ENCODE data around the gene LTF. TPM values are rescaled to one million over a fixed set of nuclear protein-coding genes. Genes with fewer than 3 reads are reported as not detected.
"Not testable (repeated sequence)": the region's sequence is repeated elsewhere in the genome, so short reads cannot be mapped to it uniquely, and the experiment has no call there.

Gene LTF
- 0.28 TPM in 1 of 2 replicates, not detected in the other for total RNA-seq

DNA sequence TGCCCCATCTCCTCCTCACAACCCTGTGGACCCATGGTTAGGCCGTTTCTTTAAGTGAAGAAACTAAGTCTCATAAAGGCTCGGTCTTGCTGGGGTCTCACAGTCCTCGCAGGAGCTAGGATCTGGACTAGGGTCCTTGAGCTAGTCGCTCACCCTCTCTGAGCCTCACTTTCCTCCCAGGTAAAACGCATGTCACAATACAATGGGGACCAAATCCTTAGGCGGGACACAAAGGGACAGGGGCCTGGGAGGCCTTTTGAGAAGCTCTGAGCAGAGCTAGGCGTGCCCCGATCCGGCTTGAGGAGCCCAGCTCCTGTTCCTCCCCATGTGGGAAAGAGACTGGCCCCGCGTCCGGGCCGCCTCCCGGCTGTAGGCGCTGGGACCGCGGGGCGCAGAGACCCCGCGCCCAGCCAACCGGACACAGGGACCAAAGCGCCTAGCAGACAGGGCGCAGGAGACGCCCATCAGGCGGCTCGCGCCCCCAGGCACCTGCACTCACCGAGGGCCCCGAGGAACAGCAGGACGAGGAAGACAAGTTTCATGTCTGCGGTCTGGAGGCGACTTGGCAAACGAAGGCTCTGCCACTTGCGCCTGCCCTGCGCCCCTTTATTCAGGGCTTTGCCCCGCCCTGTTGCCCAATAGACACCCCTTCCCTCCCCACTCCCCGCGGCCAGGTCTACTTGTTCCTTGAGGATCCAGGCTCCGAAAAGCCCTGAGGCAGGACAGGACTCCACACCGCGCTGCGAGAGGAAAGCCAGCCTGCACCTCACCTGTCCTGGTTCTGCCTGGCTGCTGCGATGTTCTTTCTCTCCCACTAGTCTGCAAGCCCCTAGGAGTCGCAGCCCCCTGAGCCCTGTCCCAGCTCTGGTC is at the start of gene LTF:
Gene LTF, minus strand, starts transcription at position 580 of the 870 bp plus-strand sequence. Its CDS starts 38 bp downstream, at position 542.
- DNase-seq (ENCODE audit: low read depth, low spot score): no peak

DNA sequence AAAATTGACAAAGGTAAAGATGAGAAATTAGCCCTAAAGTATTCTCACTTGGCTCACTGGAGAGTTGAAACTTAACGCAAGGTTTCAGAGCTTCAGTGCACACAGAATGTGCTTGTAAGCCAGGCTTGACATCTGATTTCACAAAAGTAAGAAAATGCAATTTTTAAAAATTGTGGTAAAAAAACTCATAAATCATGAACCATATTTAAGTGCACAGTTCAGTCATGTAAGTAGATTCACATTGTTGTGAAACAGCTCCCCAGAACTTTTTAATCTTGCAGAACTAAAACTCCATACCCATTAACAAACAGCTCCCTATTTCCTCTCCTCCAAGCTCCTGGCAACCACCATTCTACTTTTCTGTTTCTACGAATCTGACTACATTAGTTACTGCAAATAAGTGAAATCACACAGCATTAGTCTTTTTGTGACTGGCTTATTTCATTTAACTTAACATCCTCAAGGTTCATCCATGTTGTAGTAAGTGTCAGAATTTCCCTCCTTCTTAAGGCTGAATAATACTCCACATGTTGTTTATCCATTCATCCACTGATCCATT is 47.6 kb upstream of the LTF start:
- no peak for DNase-seq (ENCODE audit: low read depth, low spot score)

DNA sequence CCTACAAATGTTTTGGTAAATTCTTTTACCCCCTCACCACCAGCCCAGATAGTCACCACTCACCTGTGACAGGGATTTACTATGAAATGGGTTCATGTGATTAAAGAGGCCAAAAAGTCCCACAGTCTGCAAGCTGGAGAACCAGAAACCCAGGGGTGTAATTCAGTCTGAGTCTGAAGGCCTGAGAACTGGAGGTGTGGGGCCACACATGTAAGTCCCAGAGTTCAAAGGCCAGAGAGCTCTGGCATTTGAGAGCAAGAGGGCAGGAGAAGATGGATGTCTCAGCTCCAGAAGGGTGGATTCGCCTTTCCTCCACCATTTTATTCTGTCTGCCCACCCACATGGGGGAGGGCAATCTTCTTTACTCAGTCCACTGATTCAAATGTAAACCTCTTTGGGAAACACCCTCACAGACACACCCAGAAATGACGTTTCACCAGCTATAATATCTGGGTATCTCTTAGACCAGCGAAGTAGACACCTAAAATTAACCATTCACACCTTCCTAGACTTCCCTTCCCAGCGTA is 45.0 kb upstream of the LTF start:
- no peak for DNase-seq (ENCODE audit: low read depth, low spot score)

DNA sequence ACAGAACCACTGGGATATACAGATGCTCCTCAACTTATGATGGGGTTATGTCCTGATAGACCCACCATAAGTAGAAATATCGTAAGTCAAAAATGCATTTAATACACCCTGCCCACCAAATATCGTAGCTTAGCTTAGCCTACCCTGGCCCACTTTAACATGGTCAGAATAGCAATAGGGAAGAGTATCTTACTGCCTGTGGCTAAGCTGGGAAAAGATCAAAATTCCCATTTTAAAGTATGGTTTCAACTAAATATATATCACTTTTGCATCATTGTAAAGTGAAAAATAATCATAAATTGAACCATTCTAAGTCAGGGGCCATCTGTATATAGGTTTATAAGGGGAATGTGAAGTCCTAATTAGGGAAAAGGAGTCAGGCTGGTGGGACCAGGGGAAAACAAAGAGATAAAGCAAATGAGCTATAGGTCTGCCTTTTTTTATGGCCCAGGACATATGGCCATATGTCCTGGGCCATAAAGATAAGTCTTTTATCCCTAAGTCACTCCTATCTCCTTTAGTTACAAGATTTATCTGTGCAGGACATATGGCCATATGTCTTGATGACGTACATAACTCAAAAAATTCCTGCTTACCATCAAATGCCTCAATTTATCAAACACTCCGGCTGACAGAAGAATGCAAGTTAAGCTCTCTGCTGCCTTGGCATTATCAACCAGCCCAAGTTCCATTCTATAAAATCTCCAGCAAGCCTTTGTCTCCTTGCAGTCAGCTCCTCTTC is 44.3 kb upstream of the LTF start:
- no peak for DNase-seq (ENCODE audit: low read depth, low spot score)

DNA sequence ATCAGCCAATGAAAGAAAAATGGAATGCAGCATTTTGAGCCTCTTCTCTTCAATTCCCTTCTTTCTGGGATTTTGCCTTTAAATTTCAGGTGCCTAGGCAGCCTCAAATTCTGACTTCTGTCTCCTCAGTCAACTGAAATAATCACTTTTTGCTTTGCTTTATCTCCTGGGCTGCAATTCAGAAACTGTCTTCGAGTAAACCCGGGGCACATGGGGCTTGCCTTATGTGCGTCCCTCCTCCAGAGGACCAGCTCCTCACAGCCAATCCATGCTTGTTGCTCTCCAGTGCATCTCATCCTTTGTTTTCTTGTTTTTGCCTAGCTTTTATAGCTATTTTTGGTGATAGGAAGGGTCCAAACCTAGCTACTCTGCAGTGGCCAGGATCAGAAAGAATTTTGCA is 41.8 kb upstream of the LTF start:
- no peak for DNase-seq (ENCODE audit: low read depth, low spot score)

DNA sequence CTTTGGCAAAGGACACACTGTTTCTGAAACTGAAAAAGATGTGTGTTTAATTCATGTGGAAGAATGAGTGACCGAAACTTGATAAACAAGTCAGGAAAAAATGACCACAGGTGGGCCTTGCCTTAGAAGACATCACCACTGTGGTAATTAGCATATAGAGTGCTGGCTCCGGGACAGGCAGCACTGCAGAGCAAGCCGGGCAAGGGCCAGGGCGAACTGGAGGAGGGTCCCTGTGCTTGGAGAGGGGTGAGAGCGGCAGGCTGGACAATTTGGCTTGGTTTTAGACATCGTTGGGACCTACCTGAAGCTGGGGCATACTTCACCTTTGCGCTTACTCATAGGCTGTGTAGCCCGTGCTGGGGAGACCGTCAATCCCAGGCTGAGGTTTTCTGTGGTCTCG is 41.2 kb upstream of the LTF start:
- DNase-seq (ENCODE audit: low read depth, low spot score): no peak

DNA sequence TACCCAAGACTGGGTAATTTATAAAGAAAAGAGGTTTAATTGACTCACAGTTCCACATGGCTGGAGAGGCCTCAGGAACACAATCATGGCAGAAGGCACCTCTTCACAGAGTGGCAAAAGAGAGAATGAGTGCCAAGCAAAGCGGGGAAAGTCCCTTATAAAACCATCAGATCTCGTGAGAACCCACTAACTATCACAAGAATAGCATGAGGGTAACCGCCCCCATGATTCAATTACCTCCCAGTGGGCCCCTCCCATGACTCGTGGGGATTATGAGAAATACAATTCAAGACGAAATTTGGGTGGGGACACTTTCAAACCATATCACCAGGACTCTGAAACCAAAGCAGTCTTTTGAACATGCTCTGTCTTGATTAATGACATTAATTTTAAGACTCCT is 40.1 kb upstream of the LTF start:
- DNase-seq (ENCODE audit: low read depth, low spot score): no peak

DNA sequence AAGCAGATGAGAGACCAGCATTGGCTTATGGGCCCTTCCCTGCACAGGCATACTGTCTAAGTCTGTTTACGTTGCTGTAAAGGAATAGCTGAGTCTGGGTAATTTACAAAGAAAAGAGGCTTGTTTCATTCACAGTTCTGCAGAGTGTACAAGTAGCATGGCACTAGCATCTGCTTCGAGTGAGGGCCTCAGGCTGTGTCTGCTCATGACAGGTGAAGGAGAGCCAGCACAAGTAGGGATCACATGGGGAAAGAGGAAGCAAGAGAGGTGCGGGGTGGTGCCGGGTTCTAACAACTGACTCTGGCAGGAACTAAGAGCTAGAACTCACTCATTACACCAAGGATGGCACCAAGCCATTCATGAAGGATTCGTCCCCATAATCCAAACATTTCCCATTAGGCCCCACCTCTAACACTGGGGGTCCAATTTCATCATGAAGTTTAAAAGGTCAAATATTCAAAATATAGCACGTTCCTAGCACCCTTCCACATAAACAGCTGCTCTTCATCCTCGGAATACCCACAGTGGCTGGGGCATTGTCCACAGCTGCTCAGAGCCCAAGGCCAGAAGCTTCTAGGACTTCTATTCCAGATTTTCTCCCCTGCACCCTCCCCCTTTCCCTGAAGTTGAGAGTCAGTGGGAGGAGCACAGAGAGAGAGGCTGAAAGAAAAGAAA is 38.6 kb upstream of the LTF start:
- DNase-seq (ENCODE audit: low read depth, low spot score): no peak

DNA sequence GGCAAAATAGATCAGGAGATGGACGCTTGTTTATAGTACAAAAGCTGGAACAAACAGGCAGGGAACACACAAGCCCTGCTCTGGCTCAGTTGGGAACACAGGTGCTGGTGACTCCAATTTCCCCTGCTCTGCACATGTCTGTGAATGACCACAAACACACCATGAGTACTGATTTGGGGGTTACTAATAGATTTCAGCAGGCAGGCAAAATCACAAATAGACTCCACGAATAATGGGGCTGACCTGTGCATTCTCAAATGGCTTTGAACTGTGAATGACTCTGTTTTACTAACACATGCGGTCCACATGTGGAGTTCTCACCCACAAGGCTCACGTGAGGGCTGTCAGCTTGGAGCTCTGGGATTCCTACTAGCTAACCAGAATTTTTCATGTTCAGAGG is 37.0 kb upstream of the LTF start:
- no peak for DNase-seq (ENCODE audit: low read depth, low spot score)

DNA sequence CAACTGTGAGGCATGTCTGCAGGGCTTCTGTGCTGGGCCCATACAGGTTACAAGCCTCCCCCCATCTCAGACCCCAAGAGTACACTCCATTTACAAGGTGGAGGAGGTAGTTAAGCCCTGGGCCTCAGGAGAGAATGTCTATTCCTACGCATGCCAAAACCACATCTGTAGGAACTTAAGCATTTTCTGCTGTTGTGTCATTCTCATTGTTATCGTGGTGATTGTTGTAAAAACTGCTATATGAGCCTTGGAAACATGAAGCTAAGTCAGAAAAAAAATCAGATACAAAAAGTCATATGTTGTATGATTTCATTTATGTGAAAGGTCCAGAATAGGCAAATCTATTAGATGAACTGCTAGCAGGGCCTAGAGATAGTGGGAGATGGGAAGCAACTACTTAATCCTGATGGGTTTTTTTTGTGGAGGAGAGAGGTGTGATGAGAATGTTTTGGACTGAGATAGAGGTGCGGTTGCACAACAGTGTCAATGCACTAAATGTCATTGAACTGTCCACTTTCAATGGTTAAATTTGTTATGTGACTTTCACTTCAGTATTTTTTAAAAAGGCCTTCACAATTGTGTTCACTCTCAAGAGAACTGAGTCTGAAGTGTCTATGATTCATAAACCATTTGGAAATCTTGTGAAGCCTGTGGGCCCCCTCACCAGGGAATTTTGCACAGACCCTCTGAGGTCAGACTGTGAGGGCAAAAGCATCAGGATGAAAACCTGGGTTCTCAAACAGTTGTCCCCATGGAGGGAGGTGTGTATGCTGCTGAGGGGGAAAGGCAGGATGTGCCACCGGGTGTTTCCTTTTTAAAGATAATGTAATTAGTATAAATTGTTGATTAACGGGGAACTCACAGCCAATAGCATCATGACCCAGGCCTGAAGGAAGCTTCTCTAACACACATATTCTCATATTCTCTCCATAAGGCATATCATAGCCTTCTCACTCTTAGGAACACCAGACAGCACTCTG is 36.2 kb upstream of the LTF start:
- DNase-seq (ENCODE audit: low read depth, low spot score): no peak

DNA sequence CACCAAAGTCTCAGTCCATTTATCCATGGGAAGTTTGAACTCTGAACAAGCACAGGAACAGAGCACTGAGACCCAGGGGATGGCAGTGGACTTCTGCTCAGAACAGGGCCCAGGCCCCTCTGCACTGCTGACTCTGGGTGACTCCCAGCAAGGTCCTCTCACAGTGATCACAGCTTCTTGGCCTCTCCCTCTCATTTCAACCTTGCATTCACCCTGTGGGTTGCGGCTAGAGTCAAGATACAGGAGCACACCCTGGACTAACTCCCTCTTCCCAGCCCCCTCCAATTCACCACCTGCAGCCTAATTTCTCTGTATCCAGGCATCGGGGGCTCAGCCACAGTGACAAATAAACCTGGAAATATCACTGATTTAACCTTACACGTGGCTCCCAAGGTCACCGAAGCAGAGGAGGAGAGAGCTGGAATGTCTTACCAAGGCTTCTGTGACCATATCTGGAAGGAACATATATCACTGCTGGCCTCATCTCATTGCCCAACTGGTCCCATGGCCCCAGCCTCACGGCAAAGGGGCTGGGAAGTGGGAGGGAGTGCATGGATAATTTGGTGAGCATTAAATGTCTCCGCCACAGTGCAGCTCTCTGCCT is 34.3 kb upstream of the LTF start:
- DNase-seq (ENCODE audit: low read depth, low spot score): no peak

DNA sequence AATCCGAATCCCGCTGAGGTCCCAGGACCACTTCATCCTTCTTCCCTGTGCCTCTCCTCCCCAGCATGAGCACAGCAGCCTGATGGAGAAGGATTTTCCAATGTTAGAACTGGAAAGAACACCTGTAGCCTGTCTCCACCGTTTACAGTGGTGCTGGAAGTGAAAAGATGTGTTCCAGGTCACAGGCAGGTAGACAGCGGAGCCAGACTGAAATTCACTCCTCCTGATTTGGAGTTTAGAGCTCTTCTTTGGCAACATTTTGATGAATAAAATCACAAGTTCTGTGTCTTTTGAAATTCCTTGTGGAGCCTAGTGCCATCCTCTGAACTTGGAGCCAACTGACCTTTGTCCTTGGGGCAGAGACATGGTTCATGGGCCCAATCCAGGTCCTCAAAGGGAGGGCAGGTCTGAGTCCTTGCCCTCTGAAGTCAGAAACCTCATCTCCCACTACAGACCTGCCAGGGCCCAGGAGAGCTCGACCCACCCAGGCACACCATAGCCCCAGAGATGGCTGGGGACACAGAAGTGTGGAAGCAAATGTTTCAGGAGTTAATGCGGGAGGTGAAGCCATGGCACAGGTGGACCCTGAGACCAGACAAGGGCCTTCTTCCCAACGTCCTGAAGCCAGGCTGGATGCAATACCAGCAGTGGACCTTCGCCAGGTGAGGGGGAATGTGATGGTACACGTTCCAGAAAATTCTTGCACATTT is 33.0 kb upstream of the LTF start, which contains the start of gene RTP3:
Gene RTP3, plus strand, starts transcription at position 421 of the 710 bp plus-strand sequence. Its CDS starts 87 bp downstream, at position 508.
- no peak for DNase-seq (ENCODE audit: low read depth, low spot score)

DNA sequence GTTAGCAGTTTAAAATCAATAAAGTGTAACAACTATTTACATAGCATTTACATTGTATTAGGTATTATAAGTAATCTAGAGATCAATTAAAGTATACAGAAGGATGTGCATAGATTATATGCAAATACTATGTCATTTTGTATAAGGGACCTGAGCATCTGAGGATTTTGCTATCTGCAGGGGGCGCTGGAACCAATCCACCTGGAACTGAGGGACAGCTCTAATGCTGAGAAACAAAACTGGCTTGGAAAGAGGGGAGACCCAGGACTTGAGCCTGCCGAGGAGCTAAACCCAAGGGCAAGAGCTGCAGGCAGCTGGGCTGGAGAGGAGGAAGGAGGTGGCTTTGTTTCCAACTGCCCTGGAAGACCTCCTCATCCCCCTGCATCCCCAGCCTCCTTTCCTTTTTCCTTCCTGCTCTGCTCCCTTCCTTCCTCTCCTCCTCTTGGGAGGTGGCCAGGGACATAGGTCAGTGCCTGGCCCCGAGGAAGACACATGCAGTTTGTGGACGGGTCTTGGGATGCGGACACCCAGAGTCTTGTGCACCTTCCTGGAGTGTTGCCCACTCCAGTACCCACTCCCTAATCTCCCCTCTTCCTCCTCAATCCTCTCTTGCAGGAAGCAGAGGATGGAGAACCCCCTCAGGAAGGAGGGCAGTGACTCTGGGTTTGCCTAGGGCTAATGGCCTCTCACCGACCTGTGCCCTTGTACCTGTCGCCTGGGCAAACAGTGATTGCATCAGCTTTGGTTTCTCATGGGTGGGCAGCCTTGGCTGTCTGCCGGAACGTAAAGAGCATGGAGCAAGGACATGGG is 32.2 kb upstream of the LTF start:
- DNase-seq (ENCODE audit: low read depth, low spot score): no peak

DNA sequence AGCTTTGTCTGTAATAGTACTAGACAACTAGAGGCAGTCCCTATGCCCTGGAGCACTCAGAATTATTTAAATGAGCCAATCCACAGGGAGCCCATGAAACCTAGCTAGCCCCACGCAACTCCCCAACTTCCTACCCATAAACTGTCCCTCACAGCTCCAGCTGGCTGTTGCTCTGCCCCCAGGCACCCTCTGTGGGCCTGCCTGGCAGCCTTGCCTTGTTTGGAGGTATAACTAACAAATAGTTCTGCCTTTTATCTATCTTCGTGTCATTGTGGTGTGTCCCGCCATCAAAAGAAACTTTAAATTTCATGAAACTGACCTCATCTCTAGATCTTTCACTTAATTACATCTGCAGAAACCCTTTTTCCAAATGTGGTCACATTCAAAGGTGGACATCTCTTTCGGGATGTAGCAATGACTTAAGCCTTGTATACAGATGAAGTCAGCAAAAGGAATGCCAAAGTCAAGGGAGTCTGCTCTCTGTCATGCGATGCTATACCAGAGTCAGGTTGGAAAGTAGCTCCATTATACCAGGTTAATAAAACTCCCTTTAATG is 31.3 kb upstream of the LTF start:
- no peak for DNase-seq (ENCODE audit: low read depth, low spot score)

DNA sequence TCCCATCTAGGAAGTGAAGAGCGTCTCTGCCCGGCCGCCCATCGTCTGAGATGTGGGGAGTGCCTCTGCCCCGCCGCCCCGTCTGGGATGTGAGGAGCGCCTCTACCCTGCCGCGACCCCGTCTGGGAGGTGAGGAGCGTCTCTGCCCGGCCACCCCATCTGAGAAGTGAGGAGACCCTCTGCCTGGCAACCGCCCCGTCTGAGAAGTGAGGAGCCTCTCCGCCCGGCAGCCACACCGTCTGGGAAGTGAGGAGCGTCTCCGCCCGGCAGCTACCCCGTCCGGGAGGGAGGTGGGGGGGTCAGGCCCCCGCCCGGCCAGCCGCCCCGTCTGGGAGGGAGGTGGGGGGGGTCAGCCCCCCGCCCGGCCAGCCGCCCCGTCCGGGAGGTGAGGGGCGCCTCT is 29.8 kb upstream of the LTF start:
- not testable (repeated sequence) for DNase-seq (ENCODE audit: low read depth, low spot score)

DNA sequence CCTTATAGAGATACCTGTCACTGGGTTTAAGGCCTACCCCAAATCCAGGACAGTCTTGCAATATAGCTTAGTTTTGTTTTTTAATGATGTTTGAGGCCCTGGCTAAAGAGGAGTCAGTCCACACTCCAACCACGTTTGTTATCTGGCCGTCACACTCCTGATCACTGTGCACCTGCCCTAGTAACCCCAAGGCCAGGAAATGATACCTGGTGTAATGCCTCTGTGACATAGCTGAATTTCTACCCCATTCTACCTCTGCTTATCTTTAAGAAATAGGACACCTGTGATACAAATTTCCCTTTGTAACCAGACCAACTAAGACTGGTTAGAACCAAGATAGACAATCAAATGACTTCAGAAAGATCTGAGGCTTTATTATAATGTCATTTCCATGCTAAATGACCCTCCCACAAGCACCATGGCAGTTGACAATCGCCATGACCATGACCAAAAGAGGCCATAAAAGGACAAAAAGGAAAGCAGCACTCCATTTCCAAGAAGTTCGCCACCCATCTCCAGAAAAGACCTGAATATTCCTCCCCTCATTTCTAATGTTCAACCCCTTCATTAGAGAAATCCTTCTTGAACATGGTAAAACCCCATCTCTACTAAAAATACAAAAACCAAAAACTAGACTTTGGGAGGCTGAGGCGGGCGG is 28.3 kb upstream of the LTF start:
- DNase-seq (ENCODE audit: low read depth, low spot score): no peak
